Gastrocnemius medialis (tissue), 4 donors: ENCODE data around the gene TTLL10. TPM values are rescaled to one million over a fixed set of nuclear protein-coding genes. Genes with fewer than 3 reads are reported as not detected.

ENCODE experiments used
- ATAC-seq, 2 donors: fragments of 150-250 bp; one replicate each; pipeline ENCODE4 v1.9.1; 2016
- DNase-seq, 2 donors: peaks; one replicate each; pipeline ENCODE4 v3.0.0-alpha.2; 2019
- H3K27ac ChIP-seq, 4 donors: fragments of 200-600 bp; sonication (generic); 1 replicate in 1 of 4; 2 replicates in 3 of 4; pipeline ENCODE4 v1.5.1; 2016 to 2018; ENCODE audit warnings: mild to moderate bottlenecking in 2 of 4, moderate library complexity in 1 of 4
- H3K27me3 ChIP-seq, 3 donors: fragments of 200-600 bp; sonication (generic) in 2 of 3; 1 replicate in 1 of 3; 2 replicates in 2 of 3; pipeline versions ENCODE4 v1.5.1 to v1.6.0; 2016 to 2019; ENCODE audit warnings: mild to moderate bottlenecking in 1 of 3, moderate library complexity in 1 of 3
- H3K36me3 ChIP-seq, 2 donors: fragments of 200-600 bp; sonication (generic) in 1 of 2; one replicate each; pipeline ENCODE4 v1.5.1; 2017 to 2018
- H3K4me1 ChIP-seq, 2 donors: fragments of 200-600 bp; sonication (generic) in 1 of 2; one replicate each; pipeline ENCODE4 v1.5.1; 2016 to 2017; ENCODE audit warnings: mild to moderate bottlenecking in 2 of 2
- H3K4me3 ChIP-seq, 4 donors: fragments of 200-600 bp; sonication (generic) in 3 of 4; 1 replicate in 1 of 4; 2 replicates in 3 of 4; pipeline ENCODE4 v1.5.1; 2016 to 2019; ENCODE audit warnings: mild to moderate bottlenecking in 2 of 4
- H3K9me3 ChIP-seq, 3 donors: fragments of 200-600 bp; sonication (generic) in 2 of 3; 1 replicate in 1 of 3; 2 replicates in 2 of 3; pipeline ENCODE4 v1.5.1; 2016 to 2019
- POLR2A ChIP-seq, 2 donors: fragments of 450-650 bp; IDR thresholded peaks; one replicate each; pipeline ENCODE4 v1.6.1; 2017; ENCODE audit warnings: antibody characterized with exemption in 2 of 2, mild to moderate bottlenecking in 2 of 2, moderate library complexity in 2 of 2
- in situ Hi-C, 4 donors: fragments of 200-750 bp; cut with MboI; loops; one replicate each; pipeline versions ENCODE4 v1.15.0 to v1.8.0; 2017; ENCODE audit warnings: low sequenced_read_pairs in 4 of 4
- intact Hi-C: fragments of 100-400 bp; cut with DNase I; formaldehyde crosslinking; loops from one replicate; pipeline ENCODE4 v1.15.1; 2023; ENCODE audit warnings: low total_unique reads
- total RNA-seq, 4 donors: library from RNA; depleted of rRNA; stranded (reverse); fragments of >200 nt; gene quantifications; one replicate each; pipeline versions ENCODE4 v1.1.0 to v1.2.3, GENCODE V29; 2016
- TF ChIP-seq, protein P1 (sequence below), 5 experiments: fragments of 450-650 bp in 3 of 5; fragments of 200-600 bp in 2 of 5; sonication (generic) in 2 of 5; IDR thresholded peaks in 4 of 5; conservative IDR thresholded peaks in 1 of 5; 1 replicate in 4 of 5; 2 replicates in 1 of 5; pipeline ENCODE4 v1.5.1; 2016 to 2019; ENCODE audit warnings: antibody characterized with exemption in 5 of 5, mild to moderate bottlenecking in 3 of 5, moderate library complexity in 3 of 5

TTLL10 gene
- total RNA-seq, 4 donors from 2014 or later = 0.13 to 0.16 TPM; not detected in 2

DNA sequence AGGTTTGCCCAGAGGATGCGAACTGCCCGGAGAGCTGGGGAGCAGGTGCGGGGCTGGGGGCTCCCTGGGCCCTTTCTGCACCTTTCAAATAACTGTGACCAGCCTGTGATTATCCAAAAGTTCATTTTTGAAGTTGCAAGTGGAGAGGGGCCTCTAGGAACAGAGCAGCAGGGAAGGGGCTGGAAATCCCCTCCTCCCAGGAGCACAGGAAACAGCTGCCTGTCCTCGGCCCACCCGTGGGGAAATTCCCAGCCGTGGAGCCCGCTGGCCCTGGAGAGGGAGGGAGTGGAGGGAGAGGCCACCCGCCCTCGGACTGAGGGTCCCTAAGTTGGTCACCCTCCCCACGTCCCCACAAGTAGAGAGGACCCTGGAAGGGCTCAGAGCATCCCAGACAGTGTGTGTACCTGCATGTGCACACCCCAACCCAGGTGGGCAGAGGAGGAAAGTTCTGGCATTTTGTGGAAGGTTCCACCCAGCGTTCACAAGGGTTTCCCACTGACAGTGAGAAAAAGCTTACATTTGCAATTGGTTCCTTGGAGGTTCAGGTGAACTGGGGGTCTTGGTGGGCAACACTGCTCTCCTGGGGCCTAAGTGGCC is 41.5 kb downstream of the TTLL10 start:
- ATAC-seq = no peak

DNA sequence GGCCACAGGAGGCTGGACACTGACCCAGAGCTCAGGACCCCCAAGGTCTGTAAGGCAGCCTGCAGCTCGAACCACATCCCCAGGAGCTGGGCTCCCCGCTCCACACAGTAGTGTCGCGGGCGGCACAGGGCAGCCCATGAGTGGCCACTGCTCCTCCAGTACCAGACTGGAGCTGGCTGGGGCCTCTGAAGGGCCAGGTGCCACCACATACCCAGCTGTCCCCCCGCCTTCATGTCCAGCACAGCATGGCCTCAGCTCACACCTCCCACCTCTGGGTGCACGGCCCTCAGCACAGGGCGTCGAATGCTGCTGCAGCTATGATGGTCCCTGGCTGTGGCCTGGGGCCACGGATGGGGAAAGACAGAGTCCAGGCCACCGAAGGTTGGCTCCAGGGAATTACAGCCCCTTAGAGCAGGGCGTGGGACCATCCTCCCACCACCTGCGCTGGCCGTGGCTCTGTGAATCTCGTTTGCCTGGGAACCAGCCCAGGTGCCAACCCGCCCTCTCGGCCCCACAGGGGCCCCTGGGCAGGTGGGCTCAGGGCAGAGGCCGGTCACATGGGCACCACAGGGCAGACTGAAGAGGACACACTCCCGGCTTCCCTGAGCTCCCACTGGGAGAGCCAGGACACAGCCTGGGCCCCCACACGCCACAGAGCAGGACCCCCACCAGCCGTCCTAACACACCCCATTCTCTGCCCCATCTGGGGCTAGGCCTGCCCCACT is 42.4 kb downstream of the TTLL10 start:
- intact Hi-C loops = no loop called here
- no peak for TF ChIP-seq POLR2A (IDR thresholded peaks at IDR 0.05)
- TF ChIP-seq, protein P1, sequence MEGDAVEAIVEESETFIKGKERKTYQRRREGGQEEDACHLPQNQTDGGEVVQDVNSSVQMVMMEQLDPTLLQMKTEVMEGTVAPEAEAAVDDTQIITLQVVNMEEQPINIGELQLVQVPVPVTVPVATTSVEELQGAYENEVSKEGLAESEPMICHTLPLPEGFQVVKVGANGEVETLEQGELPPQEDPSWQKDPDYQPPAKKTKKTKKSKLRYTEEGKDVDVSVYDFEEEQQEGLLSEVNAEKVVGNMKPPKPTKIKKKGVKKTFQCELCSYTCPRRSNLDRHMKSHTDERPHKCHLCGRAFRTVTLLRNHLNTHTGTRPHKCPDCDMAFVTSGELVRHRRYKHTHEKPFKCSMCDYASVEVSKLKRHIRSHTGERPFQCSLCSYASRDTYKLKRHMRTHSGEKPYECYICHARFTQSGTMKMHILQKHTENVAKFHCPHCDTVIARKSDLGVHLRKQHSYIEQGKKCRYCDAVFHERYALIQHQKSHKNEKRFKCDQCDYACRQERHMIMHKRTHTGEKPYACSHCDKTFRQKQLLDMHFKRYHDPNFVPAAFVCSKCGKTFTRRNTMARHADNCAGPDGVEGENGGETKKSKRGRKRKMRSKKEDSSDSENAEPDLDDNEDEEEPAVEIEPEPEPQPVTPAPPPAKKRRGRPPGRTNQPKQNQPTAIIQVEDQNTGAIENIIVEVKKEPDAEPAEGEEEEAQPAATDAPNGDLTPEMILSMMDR (IDR thresholded peaks at IDR 0.05 in 4 of 5, conservative IDR thresholded peaks at IDR 0.05 in 1 of 5) = no peak
- Histone ChIP-seq H3K36me3 (peaks cover 0 to 43% of the 10 kb centered on the region in 2 donors), H3K27me3 (no peaks in the 10 kb centered on the region), H3K27ac (peak overlapping the region in 3 of 4 donors; percentile 28 to 62 (median 50)), H3K4me3 (no peak overlapping the region), H3K9me3 (no peaks in the 10 kb centered on the region), H3K4me1 (peaks cover 0 to 4% of the 10 kb centered on the region in 2 donors)
- DNase-seq (no peak), ATAC-seq (no peak)
- in situ Hi-C loops = no loop called here

More for the DNA sequence above, 41.5 kb downstream of the TTLL10 start:
- DNase-seq = no peak
- H3K27me3 ChIP-seq = no peaks in the 10 kb centered on the region
- TF ChIP-seq, protein P1 (IDR thresholded peaks at IDR 0.05 in 4 of 5, conservative IDR thresholded peaks at IDR 0.05 in 1 of 5) = no peak
- TF ChIP-seq POLR2A (IDR thresholded peaks at IDR 0.05) = no peak
- no peaks in the 10 kb centered on the region for H3K9me3 ChIP-seq
- H3K4me1 ChIP-seq = peaks cover 0 to 4% of the 10 kb centered on the region in 2 donors
- in situ Hi-C loops (no loop called here), intact Hi-C loops (no loop called here)
- peak overlapping the region in 1 of 4 donors; percentile 62 for H3K27ac ChIP-seq
- no peak overlapping the region for H3K4me3 ChIP-seq
- H3K36me3 ChIP-seq = peaks cover 0 to 34% of the 10 kb centered on the region in 2 donors

DNA sequence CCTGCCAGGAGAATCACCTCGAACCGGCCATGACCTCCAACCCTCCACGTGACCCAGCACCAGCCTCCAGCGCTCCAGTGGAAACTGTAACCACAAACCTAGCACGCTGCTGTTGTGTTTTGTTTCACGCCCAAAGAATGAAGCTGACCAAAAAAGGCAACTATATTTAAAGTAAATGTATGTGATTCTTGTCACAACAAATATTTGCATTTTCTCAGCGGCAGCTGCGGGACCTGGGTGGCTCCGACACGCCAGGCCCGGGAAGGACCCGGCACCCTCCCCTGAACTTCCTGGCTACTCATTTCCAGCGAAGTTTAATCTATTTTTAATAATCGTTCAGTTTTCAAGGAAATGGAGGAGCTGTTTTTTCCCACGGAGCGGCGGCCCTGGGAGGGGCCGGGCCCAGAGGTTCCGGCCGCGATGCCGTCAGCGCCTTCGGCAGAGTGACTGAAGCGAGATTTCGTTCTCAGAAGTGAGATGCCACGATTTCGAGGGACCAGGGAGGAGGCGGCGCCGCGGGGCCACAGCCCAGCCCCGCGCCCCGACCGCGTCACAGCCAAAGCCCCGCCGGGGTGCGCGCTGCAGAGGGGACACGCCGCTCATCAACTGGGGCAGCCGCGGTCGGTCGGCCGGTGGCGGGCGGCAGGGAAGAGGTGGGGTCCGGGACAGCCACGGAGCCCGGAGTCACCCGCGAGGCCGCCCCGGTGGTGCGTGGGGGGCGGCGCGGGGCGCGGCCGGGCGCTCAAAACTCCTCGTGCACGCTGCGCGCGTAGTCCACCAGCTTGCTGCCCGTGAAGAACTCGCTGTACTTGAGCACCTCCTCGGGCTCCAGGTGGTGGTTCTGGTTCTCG is 43.3 kb downstream of the TTLL10 start:
- Histone ChIP-seq H3K4me1 (peaks cover 0 to 4% of the 10 kb centered on the region in 2 donors), H3K27ac (peak overlapping the region in 3 of 4 donors; percentile 28 to 62 (median 50)), H3K27me3 (no peaks in the 10 kb centered on the region), H3K9me3 (no peaks in the 10 kb centered on the region), H3K36me3 (peaks cover 0 to 51% of the 10 kb centered on the region in 2 donors), H3K4me3 (no peak overlapping the region)
- in situ Hi-C loops = no loop called here
- no peak for ATAC-seq
- TF ChIP-seq, protein P1 (IDR thresholded peaks at IDR 0.05 in 4 of 5, conservative IDR thresholded peaks at IDR 0.05 in 1 of 5) = no peak
- TF ChIP-seq POLR2A (IDR thresholded peaks at IDR 0.05) = no peak
- DNase-seq = no peak
- intact Hi-C loops = no loop called here

DNA sequence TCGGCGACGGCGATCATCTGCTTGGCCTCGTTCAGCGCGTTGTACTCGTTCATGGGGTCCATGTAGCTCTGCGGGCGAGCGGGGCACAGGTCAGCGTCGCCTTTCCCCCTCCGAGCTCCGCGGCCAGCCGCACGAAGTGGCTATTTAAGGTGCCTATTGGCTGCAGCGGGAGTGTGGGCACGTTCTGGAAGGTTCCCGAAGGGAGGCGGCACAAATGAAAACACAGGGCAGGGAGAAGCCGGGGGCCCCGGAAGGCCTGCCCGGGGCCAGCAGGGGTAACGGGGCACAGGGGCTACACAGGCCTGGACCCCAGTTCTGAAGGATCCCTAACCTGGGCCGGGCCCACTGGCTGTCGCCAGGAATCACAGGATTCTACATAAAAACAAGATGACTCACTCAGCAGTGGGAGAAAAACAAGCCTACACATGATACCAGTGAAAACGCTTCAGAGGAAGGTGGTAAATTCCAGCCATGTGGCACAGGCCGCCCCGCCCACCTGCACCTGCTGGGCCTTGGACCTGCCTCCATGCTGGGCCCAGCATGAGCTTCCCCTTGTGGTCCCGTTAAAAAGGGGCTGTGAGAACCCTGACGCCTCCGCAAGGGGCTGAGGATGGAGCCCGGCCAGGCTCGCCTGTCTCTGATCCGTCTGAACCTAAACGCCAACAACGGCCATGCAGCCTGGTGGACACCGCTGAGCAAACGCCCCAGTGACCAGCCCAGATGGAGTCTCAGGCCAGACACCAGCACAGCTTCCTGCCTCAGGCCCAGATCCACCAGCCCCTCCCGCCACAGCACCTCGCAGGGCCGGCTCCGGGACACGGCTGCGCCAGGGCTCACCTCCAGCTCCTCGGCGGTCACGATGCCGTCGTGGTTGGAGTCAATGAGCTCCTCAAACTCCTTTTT is 44.2 kb downstream of the TTLL10 start:
- Histone ChIP-seq H3K36me3 (peaks cover 0 to 60% of the 10 kb centered on the region in 2 donors), H3K4me1 (peaks cover 0 to 4% of the 10 kb centered on the region in 2 donors), H3K9me3 (no peaks in the 10 kb centered on the region), H3K4me3 (no peak overlapping the region), H3K27ac (peak overlapping the region in 2 of 4 donors; percentile 9 to 55), H3K27me3 (no peaks in the 10 kb centered on the region)
- in situ Hi-C loops = no loop called here
- no peak for TF ChIP-seq POLR2A (IDR thresholded peaks at IDR 0.05)
- TF ChIP-seq, protein P1 (IDR thresholded peaks at IDR 0.05 in 4 of 5, conservative IDR thresholded peaks at IDR 0.05 in 1 of 5) = no peak
- ATAC-seq (no peak), DNase-seq (no peak)
- intact Hi-C loops = no loop called here
